Left lung (tissue), 10 donors: ENCODE measurements around the gene SDK1. TPM values are rescaled to one million over a fixed set of nuclear protein-coding genes. Genes with fewer than 3 reads are reported as not detected.
A peak's percentile ranks its signal among the peaks of the same experiment; 100 is the strongest.

ENCODE experiments used
- ATAC-seq: fragments of 200-7000 bp; cut with Tn5 transposase; one replicate; pipeline ENCODE4 v1.9.1; 2020; ENCODE audit warnings: moderate library complexity
- DNase-seq, 4 donors: peaks; one replicate each; pipeline ENCODE4 v3.0.0-alpha.2; 2013 to 2020
- H3K27ac ChIP-seq, 2 donors: fragments of 200-600 bp; sonication (generic) in 1 of 2; one replicate each; pipeline versions ENCODE4 v1.5.0 to v1.8.0; 2020 to 2021
- H3K27me3 ChIP-seq, 2 donors: fragments of 200-600 bp; sonication (generic) in 1 of 2; one replicate each; pipeline versions ENCODE4 v1.5.0 to v1.8.0; 2020 to 2021
- H3K36me3 ChIP-seq, 2 donors: fragments of 200-600 bp; sonication (generic) in 1 of 2; one replicate each; pipeline versions ENCODE4 v1.5.0 to v1.8.0; 2020 to 2021
- H3K4me1 ChIP-seq, 2 donors: fragments of 200-600 bp; one replicate each; pipeline ENCODE4 v1.8.0; 2021
- H3K4me3 ChIP-seq, 2 donors: fragments of 200-600 bp; sonication (generic) in 1 of 2; one replicate each; pipeline versions ENCODE4 v1.5.0 to v1.8.0; 2020 to 2021; ENCODE audit warnings: mild to moderate bottlenecking in 1 of 2
- H3K9me3 ChIP-seq, 2 donors: fragments of 200-600 bp; sonication (generic) in 1 of 2; one replicate each; pipeline versions ENCODE4 v1.5.0 to v1.8.0; 2020 to 2021
- CTCF ChIP-seq, 2 donors: fragments of 200-600 bp; sonication (generic) in 1 of 2; IDR thresholded peaks; one replicate each; pipeline versions ENCODE4 v1.5.0 to v1.8.0; 2021; ENCODE audit warnings: antibody characterized with exemption in 2 of 2
- intact Hi-C, 2 donors: fragments of 100-400 bp; cut with DNase I; formaldehyde crosslinking; loops; one replicate each; pipeline versions ENCODE4 v1.11.2 to v1.14.2; 2022
- polyA plus RNA-seq, 6 donors: library from polyadenylated mRNA; unstranded; fragments of 120-200 nt; gene quantifications; one replicate each; pipeline ENCODE4 v1.2.1, GENCODE V29; 2013; ENCODE audit not compliant: insufficient read length in 6 of 6
- total RNA-seq, 2 donors: library from RNA; stranded (reverse); fragmentation: NEBNext Ultra II Directional; extraction: Animal tissue kit (Norgen Biotek cat#: 25700); gene quantifications; one replicate each; pipeline ENCODE4 v1.2.1, GENCODE V29; 2021
- donor health status: DM: no; HTN: yes; CAD: no.
- donor health status: DM: no; HTN: no; CAD: no.

The SDK1 gene
- total and polyA plus RNA-seq, 8 donors = 5.5 to 17.6 (median 13.0) TPM

GRCh38 chr7:4167385-4167910 is 866.4 kb downstream of the SDK1 start:
- intact Hi-C loops = no loop called here

GRCh38 chr7:4168041-4168440 is 867.0 kb downstream of the SDK1 start:
- no peaks in the 10 kb centered on the region for H3K36me3 ChIP-seq
- DNase-seq = peak in 1 of 4 donors; percentile 61
- ATAC-seq = no peak
- no peaks in the 10 kb centered on the region for H3K4me1 ChIP-seq
- TF ChIP-seq CTCF (IDR thresholded peaks at IDR 0.05) = no peak
- no peak overlapping the region for H3K27ac ChIP-seq
- no peaks in the 10 kb centered on the region for H3K9me3 ChIP-seq
- H3K4me3 ChIP-seq = no peak overlapping the region
- intact Hi-C loops = no loop called here
- no peaks in the 10 kb centered on the region for H3K27me3 ChIP-seq

More at GRCh38 chr7:4167385-4167910, 866.4 kb downstream of the SDK1 start:
- H3K4me1 ChIP-seq = no peaks in the 10 kb centered on the region
- H3K4me3 ChIP-seq = no peak overlapping the region
- H3K27me3 ChIP-seq = no peaks in the 10 kb centered on the region
- H3K27ac ChIP-seq = no peak overlapping the region
- DNase-seq (peak in 1 of 4 donors; percentile 54), ATAC-seq (no peak)
- H3K36me3 ChIP-seq = no peaks in the 10 kb centered on the region
- no peaks in the 10 kb centered on the region for H3K9me3 ChIP-seq
- TF ChIP-seq CTCF (IDR thresholded peaks at IDR 0.05) = no peak

GRCh38 chr7:4168541-4168940 is 867.5 kb downstream of the SDK1 start:
- intact Hi-C loops = no loop called here
- ATAC-seq = no peak
- no peak overlapping the region for H3K4me3 ChIP-seq
- H3K9me3 ChIP-seq = no peaks in the 10 kb centered on the region
- no peak overlapping the region for H3K27ac ChIP-seq
- no peaks in the 10 kb centered on the region for H3K4me1 ChIP-seq
- DNase-seq = no peak
- H3K27me3 ChIP-seq = no peaks in the 10 kb centered on the region
- H3K36me3 ChIP-seq = no peaks in the 10 kb centered on the region
- TF ChIP-seq CTCF (IDR thresholded peaks at IDR 0.05) = no peak

- Histone ChIP-seq H3K27ac (no peak overlapping the region), H3K27me3 (no peaks in the 10 kb centered on the region), H3K4me1 (no peaks in the 10 kb centered on the region), H3K4me3 (no peak overlapping the region), H3K9me3 (no peaks in the 10 kb centered on the region), H3K36me3 (no peaks in the 10 kb centered on the region)
- ATAC-seq (peak; percentile 69), DNase-seq (peak in 1 of 4 donors; percentile 24)
- TF ChIP-seq CTCF (IDR thresholded peaks at IDR 0.05) = no peak
- intact Hi-C loops = no loop called here
Measured at GRCh38 chr7:4169455-4169854, 868.4 kb downstream of the SDK1 start.

- ATAC-seq (no peak), DNase-seq (peak in 1 of 4 donors; percentile 58)
- no peaks in the 10 kb centered on the region for H3K4me1 ChIP-seq
- H3K9me3 ChIP-seq = no peaks in the 10 kb centered on the region
- H3K27me3 ChIP-seq = no peaks in the 10 kb centered on the region
- no peak overlapping the region for H3K4me3 ChIP-seq
- no peaks in the 10 kb centered on the region for H3K36me3 ChIP-seq
- intact Hi-C loops = no loop called here
- TF ChIP-seq CTCF (IDR thresholded peaks at IDR 0.05) = no peak
- no peak overlapping the region for H3K27ac ChIP-seq
Measured at GRCh38 chr7:4170997-4171786, 870.1 kb downstream of the SDK1 start.
